T1000 (cell line): ENCODE data around the gene THRB.
A peak's percentile ranks its signal among the peaks of the same experiment; 100 is the strongest.

Source experiments
- DNase-seq: peaks from one replicate; lab custom pipeline; 2025; ENCODE audit warnings: mixed read lengths; lab: John Stamatoyannopoulos, UW

The THRB gene

GRCh38 chr3:24494618-24495325 lies at the start of gene THRB:
Gene THRB (minus strand): TSS chr3:24494850.
- DNase-seq = peak; percentile 62

GRCh38 chr3:24541935-24542334 lies 47.3 kb upstream of the THRB start:
- no peak for DNase-seq

- DNase-seq = no peak
Observed at GRCh38 chr3:24540821-24541220, 46.2 kb upstream of the THRB start.

GRCh38 chr3:24539699-24540098 lies 45.0 kb upstream of the THRB start:
- DNase-seq = no peak

- DNase-seq = no peak
Observed at GRCh38 chr3:24538891-24539290, 44.2 kb upstream of the THRB start.

- no peak for DNase-seq
Observed at GRCh38 chr3:24533561-24534193, 39.0 kb upstream of the THRB start.

- no peak for DNase-seq
Observed at GRCh38 chr3:24530471-24530870, 35.8 kb upstream of the THRB start.

GRCh38 chr3:24529210-24529609 lies 34.6 kb upstream of the THRB start:
- no peak for DNase-seq

GRCh38 chr3:24526640-24527212 lies 32.1 kb upstream of the THRB start:
- DNase-seq = no peak

- no peak for DNase-seq
Observed at GRCh38 chr3:24525557-24525956, 30.9 kb upstream of the THRB start.

GRCh38 chr3:24525022-24525421 lies 30.4 kb upstream of the THRB start:
- no peak for DNase-seq

GRCh38 chr3:24523988-24524727 lies 29.5 kb upstream of the THRB start:
- no peak for DNase-seq

GRCh38 chr3:24523215-24523614 lies 28.6 kb upstream of the THRB start:
- DNase-seq = no peak

GRCh38 chr3:24522146-24522579 lies 27.5 kb upstream of the THRB start:
- no peak for DNase-seq

GRCh38 chr3:24521420-24522145 lies 26.9 kb upstream of the THRB start:
- no peak for DNase-seq

- DNase-seq = no peak
Observed at GRCh38 chr3:24520976-24521419, 26.3 kb upstream of the THRB start.

GRCh38 chr3:24520101-24520495 lies 25.4 kb upstream of the THRB start:
- DNase-seq = no peak

- no peak for DNase-seq
Observed at GRCh38 chr3:24519368-24520100, 24.9 kb upstream of the THRB start.

- no peak for DNase-seq
Observed at GRCh38 chr3:24518990-24519367, 24.3 kb upstream of the THRB start.

- no peak for DNase-seq
Observed at GRCh38 chr3:24514119-24514518, 19.5 kb upstream of the THRB start.

GRCh38 chr3:24513463-24513862 lies 18.8 kb upstream of the THRB start:
- no peak for DNase-seq
